ENCODE results near the gene RASL10B. TPM values are rescaled to one million over a fixed set of nuclear protein-coding genes. Genes with fewer than 3 reads are reported as not detected.

The RASL10B gene
- 2.6 and 2.9 TPM in 2 replicates for total RNA-seq

- H3K27me3 ChIP-seq (ENCODE audit: control insufficient read depth, insufficient read depth, low read length), result peaks cover 2% of the 10 kb centered on the region
- no peak for TF ChIP-seq CTCF (IDR thresholded peaks at IDR 0.05; ENCODE audit: insufficient read depth, low read length, poor library complexity, severe bottlenecking)
- peak within 1 kb of the TSS; percentile 43 for H3K4me3 ChIP-seq (ENCODE audit: low read depth, low read length)
- no peaks in the 10 kb centered on the region for H3K36me3 ChIP-seq (ENCODE audit: control insufficient read depth, insufficient read depth, low read length)
- DNase-seq (ENCODE audit: low read depth), result no peak
Observed at GRCh38 chr17:35731239-35731916, at the start of gene RASL10B. RASL10B (plus strand) TSS chr17:35731639; CDS start chr17:35735185, 3,546 bp downstream.

GRCh38 chr17:35683591-35683990 is 47.8 kb upstream of the RASL10B start:
- Histone ChIP-seq H3K36me3 (ENCODE audit: control insufficient read depth, insufficient read depth, low read length) (no peaks in the 10 kb centered on the region), H3K27me3 (ENCODE audit: control insufficient read depth, insufficient read depth, low read length) (no peaks in the 10 kb centered on the region), H3K4me3 (ENCODE audit: low read depth, low read length) (no peak overlapping the region)
- TF ChIP-seq CTCF (IDR thresholded peaks at IDR 0.05; ENCODE audit: insufficient read depth, low read length, poor library complexity, severe bottlenecking), result no peak
- DNase-seq (ENCODE audit: low read depth), result no peak

- H3K27me3 ChIP-seq (ENCODE audit: control insufficient read depth, insufficient read depth, low read length), result no peaks in the 10 kb centered on the region
- no peak for TF ChIP-seq CTCF (IDR thresholded peaks at IDR 0.05; ENCODE audit: insufficient read depth, low read length, poor library complexity, severe bottlenecking)
- H3K36me3 ChIP-seq (ENCODE audit: control insufficient read depth, insufficient read depth, low read length), result no peaks in the 10 kb centered on the region
- peak; percentile 47 for DNase-seq (ENCODE audit: low read depth)
- no peak overlapping the region for H3K4me3 ChIP-seq (ENCODE audit: low read depth, low read length)
Observed at GRCh38 chr17:35684055-35684802, 47.2 kb upstream of the RASL10B start.

GRCh38 chr17:35692512-35693210 is 38.8 kb upstream of the RASL10B start:
- no peak for TF ChIP-seq CTCF (IDR thresholded peaks at IDR 0.05; ENCODE audit: insufficient read depth, low read length, poor library complexity, severe bottlenecking)

GRCh38 chr17:35693662-35694061 is 37.8 kb upstream of the RASL10B start:
- Histone ChIP-seq H3K36me3 (ENCODE audit: control insufficient read depth, insufficient read depth, low read length) (peaks cover 2% of the 10 kb centered on the region), H3K4me3 (ENCODE audit: low read depth, low read length) (no peak overlapping the region), H3K27me3 (ENCODE audit: control insufficient read depth, insufficient read depth, low read length) (no peaks in the 10 kb centered on the region)
- TF ChIP-seq CTCF (IDR thresholded peaks at IDR 0.05; ENCODE audit: insufficient read depth, low read length, poor library complexity, severe bottlenecking), result no peak
- no peak for DNase-seq (ENCODE audit: low read depth)

More at GRCh38 chr17:35692512-35693210, 38.8 kb upstream of the RASL10B start:
- Histone ChIP-seq H3K27me3 (ENCODE audit: control insufficient read depth, insufficient read depth, low read length) (no peaks in the 10 kb centered on the region), H3K36me3 (ENCODE audit: control insufficient read depth, insufficient read depth, low read length) (peaks cover 2% of the 10 kb centered on the region), H3K4me3 (ENCODE audit: low read depth, low read length) (no peak overlapping the region)
- DNase-seq (ENCODE audit: low read depth), result no peak
